Measurements from ENCODE around the gene MYF5. TPM values are rescaled to one million over a fixed set of nuclear protein-coding genes. Genes with fewer than 3 reads are reported as not detected.

Gene MYF5
- total and polyA plus RNA-seq, 2 donors (not counting 3 experiments of a cell fraction or from before 2014, with no cell fraction given), result not detected

- no TSS peak for BruUV-seq (replicated peaks)
- no peak for DNase-seq (ENCODE audit: low read depth, low spot score)
- H3K9me1 ChIP-seq (replicated peaks; ENCODE audit: control insufficient read depth, extremely low read depth, insufficient read depth, low read length), result no peaks in the 10 kb centered on the region
- TF ChIP-seq GATA2 (IDR thresholded peaks at IDR 0.05; ENCODE audit: insufficient read depth, insufficient read length, low read depth, low read length) (no peak), MAX (IDR thresholded peaks at IDR 0.05; ENCODE audit: insufficient read depth, insufficient read length) (no peak)
- TF ChIP-seq, protein P1, sequence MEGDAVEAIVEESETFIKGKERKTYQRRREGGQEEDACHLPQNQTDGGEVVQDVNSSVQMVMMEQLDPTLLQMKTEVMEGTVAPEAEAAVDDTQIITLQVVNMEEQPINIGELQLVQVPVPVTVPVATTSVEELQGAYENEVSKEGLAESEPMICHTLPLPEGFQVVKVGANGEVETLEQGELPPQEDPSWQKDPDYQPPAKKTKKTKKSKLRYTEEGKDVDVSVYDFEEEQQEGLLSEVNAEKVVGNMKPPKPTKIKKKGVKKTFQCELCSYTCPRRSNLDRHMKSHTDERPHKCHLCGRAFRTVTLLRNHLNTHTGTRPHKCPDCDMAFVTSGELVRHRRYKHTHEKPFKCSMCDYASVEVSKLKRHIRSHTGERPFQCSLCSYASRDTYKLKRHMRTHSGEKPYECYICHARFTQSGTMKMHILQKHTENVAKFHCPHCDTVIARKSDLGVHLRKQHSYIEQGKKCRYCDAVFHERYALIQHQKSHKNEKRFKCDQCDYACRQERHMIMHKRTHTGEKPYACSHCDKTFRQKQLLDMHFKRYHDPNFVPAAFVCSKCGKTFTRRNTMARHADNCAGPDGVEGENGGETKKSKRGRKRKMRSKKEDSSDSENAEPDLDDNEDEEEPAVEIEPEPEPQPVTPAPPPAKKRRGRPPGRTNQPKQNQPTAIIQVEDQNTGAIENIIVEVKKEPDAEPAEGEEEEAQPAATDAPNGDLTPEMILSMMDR (IDR thresholded peaks at IDR 0.05; ENCODE audit: extremely low read depth in 1 of 2, insufficient read depth in 1 of 2, low read depth in 1 of 2, low read length in 2 of 2), result no peak
- dilution Hi-C loops (cut with MboI; ENCODE audit: extremely low pct_ligation_motif_present, low sequenced_read_pairs) (no loop called here), intact Hi-C loops (cut with micrococcal nuclease) (no loop called here)
- H3K27ac ChIP-seq (ENCODE audit: insufficient read depth, low read depth, low read length), result no peak overlapping the region
- ChIA-PET CTCF (interaction anchor here (1.3 kb wide), 1 partner anchor 11 kb away, joined by 4 read pairs; no protein-coding TSS in a partner anchor), POLR2A (no interaction called here)
- no peaks in the 10 kb centered on the region for H3K27me3 ChIP-seq (ENCODE audit: control insufficient read depth in 2 of 2, insufficient read depth in 2 of 2, low read length in 2 of 2)
- H4K20me1 ChIP-seq (replicated peaks; ENCODE audit: control insufficient read depth, extremely low read depth, insufficient read depth, low read length), result no peaks in the 10 kb centered on the region
- no peaks in the 10 kb centered on the region for H3K36me3 ChIP-seq (ENCODE audit: control insufficient read depth in 2 of 2, extremely low read depth in 1 of 2, insufficient read depth in 2 of 2, low read length in 2 of 2)
- no peak for FAIRE-seq
- H3K9me3 ChIP-seq (replicated peaks; ENCODE audit: control insufficient read depth, insufficient read depth, low read length), result no peaks in the 10 kb centered on the region
- no peak overlapping the region for H3K4me2 ChIP-seq (ENCODE audit: insufficient read depth, low read length)
- H3K9ac ChIP-seq (replicated peaks; ENCODE audit: extremely low read depth, insufficient read depth, low read length), result no peak overlapping the region
- no peaks in the 10 kb centered on the region for H3K4me1 ChIP-seq (ENCODE audit: control insufficient read depth, extremely low read depth, insufficient read depth, low read length)
- H3K79me2 ChIP-seq (ENCODE audit: control insufficient read depth, insufficient read depth, low read length), result no peaks in the 10 kb centered on the region
- H3K4me3 ChIP-seq (replicated peaks in 1 of 3; ENCODE audit: insufficient read depth in 1 of 3, low read depth in 1 of 3, low read length in 3 of 3), result no peak overlapping the region
- H2AFZ ChIP-seq (ENCODE audit: low read depth, low read length), result no peak overlapping the region
Observed at GRCh38 chr12:80721326-80721725, 4.6 kb downstream of the MYF5 start.

- TF ChIP-seq FOS (IDR thresholded peaks at IDR 0.05; ENCODE audit: borderline replicate concordance, insufficient read depth, low read length) (no peak), POLR2AphosphoS5 (IDR thresholded peaks at IDR 0.05; ENCODE audit: insufficient read depth, low read depth, low read length) (no peak), GATA2 (IDR thresholded peaks at IDR 0.05; ENCODE audit: insufficient read depth, insufficient read length, low read depth, low read length) (no peak), EZH2 (IDR thresholded peaks at IDR 0.05; ENCODE audit: borderline replicate concordance, low read depth, low read length, severe bottlenecking) (no peak), MYC (IDR thresholded peaks at IDR 0.05; ENCODE audit: low read depth, low read length) (no peak), JUN (IDR thresholded peaks at IDR 0.05; ENCODE audit: borderline replicate concordance, insufficient read depth, insufficient read length, low read depth) (no peak), POLR2A (IDR thresholded peaks at IDR 0.05; ENCODE audit: low read depth, low read length) (no peak), MAX (IDR thresholded peaks at IDR 0.05; ENCODE audit: insufficient read depth, insufficient read length) (no peak)
- TF ChIP-seq, protein P1 (IDR thresholded peaks at IDR 0.05; ENCODE audit: extremely low read depth in 1 of 2, insufficient read depth in 1 of 2, low read depth in 1 of 2, low read length in 2 of 2), result no peak
- H4K20me1 ChIP-seq (replicated peaks; ENCODE audit: control insufficient read depth, extremely low read depth, insufficient read depth, low read length), result no peaks in the 10 kb centered on the region
- H3K9me3 ChIP-seq (replicated peaks; ENCODE audit: control insufficient read depth, insufficient read depth, low read length), result no peaks in the 10 kb centered on the region
- ChIA-PET POLR2A (no interaction called here), CTCF (no interaction called here)
- H3K4me3 ChIP-seq (replicated peaks in 1 of 3; ENCODE audit: insufficient read depth in 1 of 3, low read depth in 1 of 3, low read length in 3 of 3), result no peak overlapping the region
- no peaks in the 10 kb centered on the region for H3K79me2 ChIP-seq (ENCODE audit: control insufficient read depth, insufficient read depth, low read length)
- DNase-seq (ENCODE audit: low read depth, low spot score), result no peak
- H3K27ac ChIP-seq (ENCODE audit: insufficient read depth, low read depth, low read length), result no peak overlapping the region
- H3K27me3 ChIP-seq (ENCODE audit: control insufficient read depth in 2 of 2, insufficient read depth in 2 of 2, low read length in 2 of 2), result no peaks in the 10 kb centered on the region
- H3K36me3 ChIP-seq (ENCODE audit: control insufficient read depth in 2 of 2, extremely low read depth in 1 of 2, insufficient read depth in 2 of 2, low read length in 2 of 2), result no peaks in the 10 kb centered on the region
- H2AFZ ChIP-seq (ENCODE audit: low read depth, low read length), result no peak overlapping the region
- no peaks in the 10 kb centered on the region for H3K4me1 ChIP-seq (ENCODE audit: control insufficient read depth, extremely low read depth, insufficient read depth, low read length)
- BruUV-seq (replicated peaks), result no TSS peak
- intact Hi-C loops (cut with micrococcal nuclease), result no loop called here
- H3K4me2 ChIP-seq (ENCODE audit: insufficient read depth, low read length), result no peak overlapping the region
- H3K9me1 ChIP-seq (replicated peaks; ENCODE audit: control insufficient read depth, extremely low read depth, insufficient read depth, low read length), result no peaks in the 10 kb centered on the region
- FAIRE-seq, result no peak
- dilution Hi-C loops (cut with MboI; ENCODE audit: extremely low pct_ligation_motif_present, low sequenced_read_pairs), result no loop called here
- H3K9ac ChIP-seq (replicated peaks; ENCODE audit: extremely low read depth, insufficient read depth, low read length), result no peak overlapping the region
Observed at GRCh38 chr12:80745851-80746505, 29.3 kb downstream of the MYF5 start.
